Measurements from ENCODE around the gene EXOC2.
"Not testable (repeated sequence)": the region's sequence is repeated elsewhere in the genome, so short reads cannot be mapped to it uniquely, and the experiment has no call there.

The EXOC2 gene

GRCh38 chr6:583116-583515, 109.8 kb downstream of the EXOC2 start:
- DNase-seq (ENCODE audit: low read depth in 2 of 2): no peak

GRCh38 chr6:582370-582769, 110.6 kb downstream of the EXOC2 start:
- DNase-seq (ENCODE audit: low read depth in 2 of 2): no peak

- DNase-seq (ENCODE audit: low read depth in 2 of 2): no peak
These were observed 113.6 kb downstream of the EXOC2 start for GRCh38 chr6:579339-579738.

DNA sequence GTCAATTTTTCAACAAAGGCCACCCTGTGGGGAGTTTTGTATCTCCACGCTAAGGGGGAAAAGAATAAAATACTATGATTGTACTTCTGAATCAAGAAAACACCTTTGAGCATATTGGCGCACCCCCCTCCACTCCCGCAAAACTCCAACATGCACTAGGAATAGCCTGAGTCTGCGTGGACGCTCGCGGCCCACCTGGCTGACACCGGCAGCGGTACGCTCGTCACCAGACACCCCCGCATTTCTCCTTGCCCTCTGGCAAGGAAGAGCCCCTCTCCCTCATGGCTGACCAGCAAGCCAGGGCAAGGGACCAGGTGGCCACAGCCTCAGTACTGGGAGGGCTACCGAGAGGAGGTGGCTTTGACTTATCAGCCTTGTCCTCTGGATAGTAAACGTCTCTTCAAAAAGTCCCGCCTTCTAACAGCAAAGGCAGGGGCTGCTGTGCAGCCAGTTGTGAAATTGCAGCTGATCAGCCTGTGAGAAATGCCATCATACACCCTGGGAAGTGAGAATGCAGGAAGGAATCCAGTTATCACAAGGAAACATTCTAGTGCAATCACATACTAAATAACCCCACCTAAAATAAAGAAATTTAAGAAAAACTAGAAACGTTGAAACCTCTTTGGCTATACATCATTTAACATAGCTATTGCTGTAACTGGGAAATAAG, 120.2 kb downstream of the EXOC2 start:
- no peak for DNase-seq (ENCODE audit: low read depth in 2 of 2)

DNA sequence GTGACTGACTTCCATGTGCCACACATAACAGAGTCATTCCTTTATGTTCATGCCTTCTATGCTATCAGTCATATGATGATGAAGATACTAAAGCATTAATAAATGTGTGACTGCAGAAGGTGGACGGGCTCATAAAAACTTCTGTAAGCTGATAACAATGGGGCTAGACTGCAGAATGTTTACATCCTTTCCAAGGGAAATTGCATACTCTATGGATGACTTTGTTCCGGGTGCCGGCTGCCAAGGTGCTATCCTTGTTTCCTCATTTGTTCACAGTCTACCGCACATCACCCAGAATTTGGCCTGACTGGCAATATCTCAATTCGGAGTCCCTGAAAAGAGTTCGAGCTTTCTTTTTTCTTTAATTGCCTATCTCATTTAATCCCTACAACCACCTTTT, 121.0 kb downstream of the EXOC2 start:
- no peak for DNase-seq (ENCODE audit: low read depth in 2 of 2)

DNA sequence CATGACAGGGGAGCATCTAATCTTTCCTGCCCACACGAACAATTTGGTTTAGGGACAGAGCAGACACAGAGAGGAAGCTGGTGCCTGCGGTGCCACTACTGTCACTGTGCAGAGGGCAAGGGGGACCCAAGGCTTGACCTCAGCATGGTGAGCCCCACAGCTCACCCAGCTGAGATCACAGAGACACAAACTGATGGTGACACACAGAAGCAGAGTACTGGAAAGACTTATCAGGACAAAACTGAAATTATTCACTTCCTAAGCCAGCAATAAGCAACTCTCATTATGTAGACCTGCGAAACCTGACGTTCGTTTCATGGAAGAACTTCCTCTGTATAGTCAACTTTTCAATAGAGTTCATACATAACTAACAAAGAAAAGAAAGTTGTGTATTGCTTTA, 122.1 kb downstream of the EXOC2 start:
- DNase-seq (ENCODE audit: low read depth in 2 of 2): no peak

- DNase-seq (ENCODE audit: low read depth in 2 of 2): no peak
These were observed 123.9 kb downstream of the EXOC2 start for GRCh38 chr6:568954-569523.

DNA sequence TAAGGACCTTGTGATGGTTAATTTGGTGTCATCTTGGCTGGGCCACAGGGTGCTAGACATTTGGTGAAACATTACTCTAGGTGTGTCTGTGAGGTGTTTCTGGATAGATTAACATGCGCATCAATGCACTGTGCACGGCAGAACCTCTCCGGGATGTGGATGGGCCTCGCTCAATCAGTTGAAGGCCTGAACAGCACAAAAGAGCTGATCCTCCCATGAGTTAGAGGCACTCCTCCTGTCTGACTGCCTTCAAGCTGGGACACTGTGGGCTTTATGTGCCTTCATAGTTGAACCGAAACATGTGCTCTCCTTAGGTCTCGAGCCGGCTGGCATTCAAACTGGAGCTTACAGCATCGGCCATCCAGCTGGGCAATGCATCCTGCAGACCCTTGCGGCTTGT, 124.9 kb downstream of the EXOC2 start:
- DNase-seq (ENCODE audit: low read depth in 2 of 2): no peak

DNA sequence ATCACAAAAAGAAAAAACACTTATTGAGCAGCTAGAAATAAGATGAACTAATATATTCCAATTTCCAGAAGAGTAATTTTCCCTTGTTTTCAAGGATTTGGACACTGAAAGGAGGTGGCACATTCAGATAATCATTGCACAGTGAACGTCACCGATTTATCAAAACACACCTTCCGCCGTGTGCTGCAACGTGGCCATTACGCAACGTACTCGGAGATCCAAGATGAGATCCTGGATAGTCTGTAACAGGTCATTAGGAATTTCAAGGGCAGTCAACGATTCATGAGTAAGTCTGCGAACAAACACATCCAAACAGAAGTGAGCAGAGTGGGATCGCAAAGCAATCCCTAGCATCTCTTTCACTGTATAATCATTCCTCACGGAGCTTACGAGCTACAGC, 129.1 kb downstream of the EXOC2 start:
- no peak for DNase-seq (ENCODE audit: low read depth in 2 of 2)

GRCh38 chr6:562052-562676, 130.8 kb downstream of the EXOC2 start:
- no peak for DNase-seq (ENCODE audit: low read depth in 2 of 2)

- DNase-seq (ENCODE audit: low read depth in 2 of 2): not testable (repeated sequence)
These were observed 131.6 kb downstream of the EXOC2 start for GRCh38 chr6:561335-561734.

DNA sequence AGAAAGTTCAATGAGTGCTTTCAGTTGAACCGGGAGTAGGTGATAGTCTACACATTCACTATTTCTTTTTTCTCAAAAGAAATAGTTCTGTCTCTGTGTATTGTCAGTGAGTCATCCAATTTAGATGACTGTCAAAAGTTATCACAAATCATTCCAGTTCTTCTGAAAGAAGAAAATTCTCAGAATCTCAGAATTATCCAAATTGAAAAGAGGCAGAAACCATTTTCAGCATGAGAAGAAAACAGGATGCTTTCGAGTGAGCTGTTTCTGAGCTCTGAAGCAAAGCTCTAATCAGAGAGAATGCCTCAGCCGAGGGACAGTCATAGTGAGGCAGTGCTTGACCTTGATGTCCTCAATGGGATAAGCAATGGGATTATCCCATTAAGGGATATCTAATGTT, 134.0 kb downstream of the EXOC2 start:
- DNase-seq (ENCODE audit: low read depth in 2 of 2): no peak

DNA sequence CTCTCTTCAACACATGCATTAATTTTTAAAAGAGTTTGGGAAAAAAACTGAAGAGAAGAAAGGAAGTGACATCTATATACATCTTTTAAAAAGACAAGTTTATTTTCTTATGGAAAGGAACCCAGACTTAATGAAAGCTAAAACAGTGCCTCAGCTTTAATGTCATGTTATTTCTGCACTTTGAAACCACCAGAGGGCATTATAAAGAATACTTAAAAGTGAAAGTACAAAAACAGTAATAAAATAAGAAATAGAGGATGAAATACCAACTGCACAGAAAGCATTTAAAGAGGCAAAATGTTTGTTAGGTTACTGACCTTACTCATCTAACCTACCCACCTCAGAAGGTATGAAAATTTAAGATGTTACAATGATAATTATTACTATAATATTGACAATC, 134.8 kb downstream of the EXOC2 start:
- DNase-seq (ENCODE audit: low read depth in 2 of 2): no peak

- DNase-seq (ENCODE audit: low read depth in 2 of 2): no peak
These were observed 141.0 kb downstream of the EXOC2 start for GRCh38 chr6:551829-552350.

GRCh38 chr6:551405-551804, 141.5 kb downstream of the EXOC2 start:
- peak in 1 of 2 donors; percentile 4 for DNase-seq (ENCODE audit: low read depth in 2 of 2)

DNA sequence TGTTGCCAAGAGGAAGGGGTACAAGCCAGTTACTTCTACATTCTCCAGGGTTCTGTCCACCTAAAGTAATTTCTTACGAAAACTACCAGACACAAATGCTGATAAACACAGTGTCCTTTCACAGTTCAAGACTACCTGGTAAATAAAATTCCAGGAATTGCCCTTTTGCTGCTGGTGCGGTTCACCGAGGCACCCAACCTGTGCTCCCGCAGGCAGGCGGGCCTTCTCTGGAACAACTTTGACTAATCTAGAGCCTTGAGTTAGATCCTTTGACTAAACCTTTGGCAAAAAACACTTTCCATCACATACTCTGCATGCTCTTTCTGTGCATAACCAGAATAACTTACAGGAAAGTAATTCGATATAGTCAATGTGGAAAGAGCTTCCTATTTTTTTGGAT, 143.0 kb downstream of the EXOC2 start:
- no peak for DNase-seq (ENCODE audit: low read depth in 2 of 2)

DNA sequence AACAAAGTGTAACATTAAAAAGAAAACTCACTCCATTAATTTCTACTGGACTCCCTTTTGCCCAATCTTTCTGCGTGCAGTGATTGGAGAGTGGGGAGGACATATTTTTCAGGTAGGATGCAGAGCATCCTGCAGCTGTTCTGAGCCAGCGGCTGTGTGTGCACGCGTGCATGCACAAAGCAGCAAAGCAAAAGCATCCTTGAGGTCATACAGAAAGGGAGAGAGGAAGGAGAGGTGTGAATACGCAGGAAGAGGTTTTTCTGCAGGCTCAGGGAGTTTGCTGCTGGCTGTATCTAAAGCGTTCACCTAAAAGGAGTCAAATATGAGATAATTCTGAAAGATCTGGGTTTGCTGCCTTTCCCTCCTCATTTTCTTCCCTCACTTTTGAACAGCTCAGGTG, 144.4 kb downstream of the EXOC2 start:
- DNase-seq (ENCODE audit: low read depth in 2 of 2): no peak

DNA sequence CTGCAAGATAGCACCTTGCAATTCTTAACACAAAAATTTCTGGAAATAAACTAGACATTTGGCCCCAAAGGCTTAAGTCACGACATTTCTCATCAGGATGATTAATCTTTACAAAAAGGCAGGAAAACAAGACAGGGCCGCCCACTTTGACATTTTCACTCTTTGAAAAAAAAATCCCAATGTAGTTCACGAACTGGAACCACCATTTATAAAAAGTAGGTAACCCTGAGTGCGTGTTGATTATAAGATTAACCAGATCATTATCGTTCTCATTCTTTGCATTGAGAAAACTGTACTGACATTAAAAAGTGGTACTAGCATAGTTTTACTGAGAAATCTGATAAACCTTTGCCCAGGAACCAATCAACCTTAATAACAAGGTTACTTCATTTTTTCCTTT, 144.8 kb downstream of the EXOC2 start:
- DNase-seq (ENCODE audit: low read depth in 2 of 2): no peak

- DNase-seq (ENCODE audit: low read depth in 2 of 2): no peak
These were observed 152.4 kb downstream of the EXOC2 start for GRCh38 chr6:540490-540889.

DNA sequence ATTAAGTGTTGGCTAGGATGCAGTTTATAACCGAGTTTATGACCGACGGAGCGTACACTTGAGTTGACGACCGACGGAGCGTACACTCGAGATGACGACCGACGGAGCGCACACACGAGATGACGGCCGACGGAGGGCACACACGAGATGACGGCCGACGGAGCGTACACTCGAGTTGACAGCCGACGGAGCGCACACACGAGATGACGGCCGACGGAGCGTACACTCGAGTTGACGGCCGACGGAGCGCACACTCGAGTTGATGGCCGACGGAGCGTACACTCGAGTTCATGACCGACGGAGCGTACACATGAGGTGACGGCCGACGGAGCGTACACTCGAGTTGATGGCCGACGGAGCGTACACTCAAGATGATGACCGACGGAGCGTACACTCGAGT, 155.8 kb downstream of the EXOC2 start:
- DNase-seq (ENCODE audit: low read depth in 2 of 2): no peak

DNA sequence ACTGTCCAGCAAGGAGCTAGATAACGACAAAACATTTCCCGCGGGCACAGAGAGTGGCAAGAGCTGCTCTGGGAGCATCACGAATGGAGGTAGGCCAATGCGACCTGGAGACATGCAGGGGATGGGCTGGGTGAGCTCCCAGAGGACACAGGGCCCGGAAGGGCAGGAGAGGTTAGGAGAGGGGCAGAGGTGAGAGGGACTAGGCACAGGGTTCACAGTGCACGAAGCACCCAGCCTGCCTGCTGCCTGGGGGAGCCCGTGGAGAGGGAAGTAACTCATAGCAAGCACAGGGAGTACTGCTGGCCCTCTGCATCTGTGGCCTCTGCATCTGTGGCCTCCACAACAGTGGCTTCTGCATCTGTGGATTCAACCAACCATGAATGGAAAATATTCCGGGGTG, 162.5 kb downstream of the EXOC2 start:
- no peak for DNase-seq (ENCODE audit: low read depth in 2 of 2)

GRCh38 chr6:528989-529388, 163.9 kb downstream of the EXOC2 start:
- DNase-seq (ENCODE audit: low read depth in 2 of 2): no peak

GRCh38 chr6:527989-528673, 164.8 kb downstream of the EXOC2 start:
- no peak for DNase-seq (ENCODE audit: low read depth in 2 of 2)

Measured in activated CD8-positive, alpha-beta memory T cell treated with anti-CD3 and anti-CD28 coated beads for 4 hours (primary cell).